Astrocyte of the spinal cord (primary cell): ENCODE measurements around the gene NDOR1.

Source experiments
- DNase-seq: peaks from one replicate; pipeline ENCODE4 v3.0.0; 2011; ENCODE audit warnings: low read depth, low spot score
- H3K4me3 ChIP-seq: 2 replicates; pipeline ENCODE4 v1.5.1; 2011; ENCODE audit warnings: low read depth, mild to moderate bottlenecking, low read length, moderate library complexity
- in situ Hi-C: cut with HindIII; loops from 2 replicates; pipeline ENCODE4 v1.10.0; 2017; ENCODE audit warnings: low sequenced_read_pairs
- TF ChIP-seq, protein P1 (sequence below): IDR thresholded peaks from 2 replicates; pipeline ENCODE4 v1.5.1; 2012; ENCODE audit warnings: low read depth, mild to moderate bottlenecking, low read length, inconsistent platforms

The NDOR1 gene

DNA sequence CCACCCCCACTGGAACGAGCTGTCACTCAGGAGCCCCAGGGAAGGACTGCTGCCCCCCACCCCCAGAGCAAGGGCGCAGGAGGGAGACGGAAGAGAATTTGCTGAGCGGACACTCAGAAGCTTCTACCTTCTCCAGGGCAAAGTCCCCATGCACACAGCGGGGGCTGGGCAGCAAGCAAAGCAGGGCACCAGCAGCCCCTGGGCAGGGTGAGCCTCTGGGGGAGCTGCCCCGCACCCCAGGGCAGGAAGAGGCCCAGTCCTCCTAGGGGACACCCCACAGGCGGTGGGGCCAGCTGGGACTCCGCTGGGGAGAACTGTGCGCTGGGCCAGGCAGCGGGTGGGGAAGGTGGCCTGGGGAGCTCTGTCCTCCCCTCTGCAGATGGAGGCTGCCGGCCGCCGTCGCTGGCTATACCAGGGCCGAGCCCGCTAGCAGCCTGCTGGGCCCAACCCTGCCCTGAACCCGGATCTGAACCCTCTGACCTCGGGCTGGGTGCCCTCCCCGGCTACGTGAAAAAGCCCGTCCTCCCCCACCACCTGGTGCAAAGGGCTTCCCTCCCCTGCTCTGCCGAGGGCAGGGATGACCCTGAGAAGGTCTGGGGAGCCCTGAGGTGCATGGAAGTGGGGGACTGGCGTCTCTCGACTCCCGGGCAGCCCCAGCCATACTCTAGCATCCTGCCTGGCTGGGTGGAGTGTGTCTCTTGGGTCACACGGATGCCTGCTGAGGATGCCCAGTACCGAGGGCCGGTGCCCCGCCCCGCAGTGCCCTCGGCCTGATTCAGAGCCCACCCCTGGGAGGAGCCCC is 24.6 kb downstream of the NDOR1 start:
- no peak overlapping the region for H3K4me3 ChIP-seq
- no peak for DNase-seq

DNA sequence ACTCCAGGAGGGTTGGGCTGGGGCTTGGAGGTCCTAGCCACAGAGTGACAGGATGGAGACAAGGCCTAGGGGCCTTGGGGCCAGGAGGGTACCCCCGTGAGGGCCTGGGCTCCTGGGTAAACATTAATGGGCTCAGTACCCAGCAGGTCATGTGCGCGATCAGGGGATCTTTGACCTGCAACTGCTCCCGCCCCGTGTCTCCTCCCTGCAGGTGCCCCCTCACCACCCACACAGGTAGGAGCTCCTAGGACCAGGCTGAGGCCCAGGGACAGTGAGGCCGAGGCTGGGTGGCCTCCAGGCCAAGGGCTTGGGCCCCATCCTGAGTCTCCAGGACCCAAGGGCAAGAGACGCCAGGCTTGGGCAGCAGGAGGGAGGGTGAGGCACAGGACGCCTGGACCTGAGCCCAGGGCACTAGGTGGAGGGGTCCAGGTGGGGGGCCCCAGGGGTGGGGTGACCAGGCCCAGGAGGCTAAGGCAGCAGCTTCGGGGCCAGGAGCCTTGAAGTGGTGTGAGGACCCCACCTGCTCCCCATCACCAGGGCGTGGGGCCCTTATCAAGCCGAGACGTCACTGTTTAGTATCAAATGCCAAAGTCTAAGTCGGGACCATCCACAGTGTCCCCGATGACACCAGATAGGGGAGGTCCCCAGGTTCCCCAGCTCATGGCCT is 25.3 kb downstream of the NDOR1 start, which contains the start of gene SLC34A3:
Gene SLC34A3 (plus strand): TSS at position 197 of the 667 bp plus-strand sequence. CDS start 802 bp downstream, outside the sequence.
- H3K4me3 ChIP-seq: no peak within 1 kb of the TSS
- DNase-seq: no peak
- TF ChIP-seq, protein P1, sequence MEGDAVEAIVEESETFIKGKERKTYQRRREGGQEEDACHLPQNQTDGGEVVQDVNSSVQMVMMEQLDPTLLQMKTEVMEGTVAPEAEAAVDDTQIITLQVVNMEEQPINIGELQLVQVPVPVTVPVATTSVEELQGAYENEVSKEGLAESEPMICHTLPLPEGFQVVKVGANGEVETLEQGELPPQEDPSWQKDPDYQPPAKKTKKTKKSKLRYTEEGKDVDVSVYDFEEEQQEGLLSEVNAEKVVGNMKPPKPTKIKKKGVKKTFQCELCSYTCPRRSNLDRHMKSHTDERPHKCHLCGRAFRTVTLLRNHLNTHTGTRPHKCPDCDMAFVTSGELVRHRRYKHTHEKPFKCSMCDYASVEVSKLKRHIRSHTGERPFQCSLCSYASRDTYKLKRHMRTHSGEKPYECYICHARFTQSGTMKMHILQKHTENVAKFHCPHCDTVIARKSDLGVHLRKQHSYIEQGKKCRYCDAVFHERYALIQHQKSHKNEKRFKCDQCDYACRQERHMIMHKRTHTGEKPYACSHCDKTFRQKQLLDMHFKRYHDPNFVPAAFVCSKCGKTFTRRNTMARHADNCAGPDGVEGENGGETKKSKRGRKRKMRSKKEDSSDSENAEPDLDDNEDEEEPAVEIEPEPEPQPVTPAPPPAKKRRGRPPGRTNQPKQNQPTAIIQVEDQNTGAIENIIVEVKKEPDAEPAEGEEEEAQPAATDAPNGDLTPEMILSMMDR: no peak
- in situ Hi-C loops: no loop called here

More for the DNA sequence above, 24.6 kb downstream of the NDOR1 start:
- in situ Hi-C loops: no loop called here
- TF ChIP-seq, protein P1: no peak

- in situ Hi-C loops: no loop called here
- no peak for DNase-seq
- no peak overlapping the region for H3K4me3 ChIP-seq
- TF ChIP-seq, protein P1: no peak
Observed at GRCh38 chr9:137231372-137232039, 26.0 kb downstream of the NDOR1 start.

DNA sequence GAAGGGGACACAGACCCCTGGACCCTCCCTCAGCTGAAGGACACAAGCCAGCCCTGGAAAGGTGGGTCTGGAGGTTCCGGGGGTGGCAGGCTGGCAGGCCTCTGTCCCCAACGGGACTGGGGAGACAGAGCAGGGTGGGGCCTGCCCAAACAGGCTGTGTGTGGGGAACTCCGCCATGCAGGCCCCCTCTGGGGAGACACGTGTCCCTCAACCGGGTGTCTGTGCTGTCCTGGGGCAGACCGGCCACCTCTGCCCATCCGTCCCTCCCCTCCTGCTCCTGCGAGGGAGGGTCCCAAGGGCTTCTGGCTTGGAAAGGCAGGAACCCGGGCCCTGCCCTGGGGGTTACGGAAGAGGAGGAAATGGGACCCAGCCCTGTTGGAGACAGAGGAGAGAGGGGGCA is 26.6 kb downstream of the NDOR1 start:
- TF ChIP-seq, protein P1: no peak
- in situ Hi-C loops: no loop called here
- DNase-seq: no peak
- H3K4me3 ChIP-seq: no peak overlapping the region

DNA sequence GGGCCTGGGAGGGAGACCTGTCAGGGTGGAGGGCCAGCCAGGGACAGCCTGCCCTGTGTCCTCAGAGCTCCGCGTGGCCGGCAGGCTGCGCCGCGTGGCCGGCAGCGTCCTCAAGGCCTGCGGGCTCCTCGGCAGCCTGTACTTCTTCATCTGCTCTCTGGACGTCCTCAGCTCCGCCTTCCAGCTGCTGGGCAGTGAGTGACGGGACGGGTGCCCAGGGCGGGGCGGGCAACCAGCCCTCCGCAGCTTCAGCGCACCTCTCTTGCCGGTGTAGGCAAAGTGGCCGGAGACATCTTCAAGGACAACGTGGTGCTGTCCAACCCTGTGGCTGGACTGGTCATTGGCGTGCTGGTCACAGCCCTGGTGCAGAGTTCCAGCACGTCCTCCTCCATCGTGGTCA is 27.0 kb downstream of the NDOR1 start:
- in situ Hi-C loops: no loop called here
- H3K4me3 ChIP-seq: no peak overlapping the region
- TF ChIP-seq, protein P1: no peak
- no peak for DNase-seq

DNA sequence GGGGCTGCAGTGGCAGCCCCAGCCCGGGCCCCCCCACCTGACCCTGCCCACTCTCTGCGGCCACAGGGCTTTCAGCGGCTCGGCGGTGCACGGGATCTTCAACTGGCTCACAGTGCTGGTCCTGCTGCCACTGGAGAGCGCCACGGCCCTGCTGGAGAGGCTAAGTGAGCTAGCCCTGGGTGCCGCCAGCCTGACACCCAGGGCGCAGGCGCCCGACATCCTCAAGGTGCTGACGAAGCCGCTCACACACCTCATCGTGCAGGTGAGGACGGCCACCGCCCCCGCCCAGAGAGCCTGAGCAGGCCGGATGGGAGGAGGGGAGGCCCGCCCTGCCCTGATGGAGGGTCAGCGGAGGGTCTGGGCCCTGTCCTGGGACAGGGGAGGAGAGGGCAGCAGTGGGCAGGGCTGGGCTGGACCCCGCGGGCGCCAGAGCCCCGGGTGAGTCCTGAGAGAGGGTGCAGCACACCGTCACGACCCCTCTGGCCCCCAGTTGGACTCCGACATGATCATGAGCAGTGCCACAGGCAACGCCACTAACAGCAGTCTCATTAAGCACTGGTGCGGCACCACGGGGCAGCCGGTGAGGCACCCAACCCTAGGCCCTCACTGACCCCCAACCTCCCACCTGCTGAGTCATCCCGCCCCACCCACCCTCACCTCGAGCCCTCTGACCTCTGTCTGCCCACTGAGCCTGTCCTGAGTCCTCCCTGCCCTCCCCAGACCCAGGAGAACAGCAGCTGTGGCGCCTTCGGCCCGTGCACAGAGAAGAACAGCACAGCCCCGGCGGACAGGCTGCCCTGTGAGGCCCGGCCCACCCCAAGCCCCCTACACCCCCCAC is 27.9 kb downstream of the NDOR1 start:
- TF ChIP-seq, protein P1: no peak
- no peak overlapping the region for H3K4me3 ChIP-seq

More for the DNA sequence above, 27.9 kb downstream of the NDOR1 start:
- in situ Hi-C loops: no loop called here
- no peak for DNase-seq
